Lower leg skin (tissue), 4 donors: Measurements from ENCODE around the gene ATP9A. TPM values are rescaled to one million over a fixed set of nuclear protein-coding genes. Genes with fewer than 3 reads are reported as not detected.

ENCODE experiments used
- DNase-seq, 2 donors: peaks; one replicate each; pipeline ENCODE4 v3.0.0-alpha.2; 2019; ENCODE audit warnings: low spot score in 2 of 2
- H3K4me3 ChIP-seq: fragments of 200-600 bp; sonication (generic); 2 replicates; pipeline ENCODE4 v1.5.1; 2017; ENCODE audit warnings: mild to moderate bottlenecking, low read depth; ENCODE audit not compliant: poor library complexity, severe bottlenecking
- POLR2A ChIP-seq, 2 donors: fragments of 450-650 bp; IDR thresholded peaks; one replicate each; pipeline ENCODE4 v1.6.1; 2016 to 2017; ENCODE audit warnings: antibody characterized with exemption in 2 of 2, mild to moderate bottlenecking in 1 of 2, moderate library complexity in 1 of 2
- WGBS, 2 donors: methylation state at CpG; one replicate each; pipeline ENCODE4 v1.1.5; 2018; 5-methylcytosine and 5-hydroxymethylcytosine counted together
- intact Hi-C: fragments of 100-400 bp; cut with DNase I; formaldehyde crosslinking; loops from one replicate; pipeline ENCODE4 v1.15.0; 2023; ENCODE audit warnings: low total_unique reads
- total RNA-seq, 4 donors: library from RNA; depleted of rRNA; stranded (reverse); fragments of >200 nt; gene quantifications; one replicate each; pipeline ENCODE4 v1.1.0, GENCODE V29; 2016
- TF ChIP-seq, protein P1 (sequence below), 3 donors: fragments of 450-650 bp; IDR thresholded peaks; one replicate each; pipeline ENCODE4 v1.5.1; 2016; ENCODE audit warnings: antibody characterized with exemption in 3 of 3, mild to moderate bottlenecking in 3 of 3, moderate library complexity in 2 of 3

Gene ATP9A
- total RNA-seq, 4 donors from 2014 or later: 14.1 to 23.6 (median 16.1) TPM

DNA sequence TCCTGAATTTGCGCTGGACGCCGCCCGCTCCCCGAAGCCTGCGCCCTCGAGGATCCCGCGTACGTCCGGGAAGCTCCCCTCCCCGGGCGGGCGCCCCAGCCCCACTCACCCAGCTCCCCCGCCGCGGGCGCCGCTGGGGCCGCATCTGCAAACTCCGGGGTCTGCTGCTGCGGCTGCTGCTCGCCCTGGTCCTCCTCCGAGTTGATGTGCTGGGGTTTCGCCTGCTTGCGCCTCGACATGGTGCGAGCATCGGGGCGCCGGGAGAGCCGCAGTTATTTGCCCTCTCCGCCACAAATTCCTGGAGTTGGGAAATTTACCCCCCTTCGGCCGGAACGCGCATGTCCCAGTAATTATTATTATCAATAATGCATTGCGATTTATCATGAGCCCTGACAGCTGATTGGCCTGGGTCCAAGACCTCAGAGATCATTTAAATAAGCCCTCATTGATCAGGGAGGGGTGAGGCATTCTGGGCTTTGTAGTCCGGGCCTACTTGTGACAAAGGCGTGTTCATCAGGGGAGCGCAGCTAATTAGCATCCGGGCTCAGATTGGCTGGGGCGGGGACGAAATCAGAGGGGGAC lies 34.1 kb upstream of the ATP9A start, which contains the start of gene SALL4:
Gene SALL4 (minus strand): TSS at position 352 of the 582 bp plus-strand sequence. CDS start 113 bp downstream, at position 239.
- no peak for DNase-seq
- intact Hi-C loops: no loop called here
- WGBS, 2 donors: 20 to 21% methylated on average over 36 to 39 of the region's 44 CpGs
- TF ChIP-seq, protein P1, sequence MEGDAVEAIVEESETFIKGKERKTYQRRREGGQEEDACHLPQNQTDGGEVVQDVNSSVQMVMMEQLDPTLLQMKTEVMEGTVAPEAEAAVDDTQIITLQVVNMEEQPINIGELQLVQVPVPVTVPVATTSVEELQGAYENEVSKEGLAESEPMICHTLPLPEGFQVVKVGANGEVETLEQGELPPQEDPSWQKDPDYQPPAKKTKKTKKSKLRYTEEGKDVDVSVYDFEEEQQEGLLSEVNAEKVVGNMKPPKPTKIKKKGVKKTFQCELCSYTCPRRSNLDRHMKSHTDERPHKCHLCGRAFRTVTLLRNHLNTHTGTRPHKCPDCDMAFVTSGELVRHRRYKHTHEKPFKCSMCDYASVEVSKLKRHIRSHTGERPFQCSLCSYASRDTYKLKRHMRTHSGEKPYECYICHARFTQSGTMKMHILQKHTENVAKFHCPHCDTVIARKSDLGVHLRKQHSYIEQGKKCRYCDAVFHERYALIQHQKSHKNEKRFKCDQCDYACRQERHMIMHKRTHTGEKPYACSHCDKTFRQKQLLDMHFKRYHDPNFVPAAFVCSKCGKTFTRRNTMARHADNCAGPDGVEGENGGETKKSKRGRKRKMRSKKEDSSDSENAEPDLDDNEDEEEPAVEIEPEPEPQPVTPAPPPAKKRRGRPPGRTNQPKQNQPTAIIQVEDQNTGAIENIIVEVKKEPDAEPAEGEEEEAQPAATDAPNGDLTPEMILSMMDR (IDR thresholded peaks at IDR 0.05): no peak
- no peak for TF ChIP-seq POLR2A (IDR thresholded peaks at IDR 0.05)
- H3K4me3 ChIP-seq: no peak within 1 kb of the TSS

DNA sequence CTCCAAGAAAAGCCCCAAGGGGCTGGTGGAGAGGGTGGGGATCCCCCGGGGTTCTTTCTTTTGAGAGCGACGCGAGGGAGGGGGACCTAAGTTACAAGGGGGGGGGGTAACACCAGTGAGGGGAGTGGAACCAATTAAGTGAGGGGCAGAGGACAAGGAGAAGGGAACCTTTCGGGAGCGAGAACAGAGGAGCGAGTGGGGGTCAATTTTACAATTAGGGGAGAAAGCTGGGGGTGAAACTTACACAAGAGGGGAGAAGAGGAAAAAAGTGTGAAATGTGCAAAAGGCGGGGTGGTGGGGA lies 33.6 kb upstream of the ATP9A start:
- no peak for TF ChIP-seq POLR2A (IDR thresholded peaks at IDR 0.05)
- TF ChIP-seq, protein P1 (IDR thresholded peaks at IDR 0.05): no peak
- WGBS, 2 donors: 5 to 7% methylated on average over 8 of the region's 8 CpGs
- H3K4me3 ChIP-seq: no peak overlapping the region
- no peak for DNase-seq
- intact Hi-C loops: no loop called here

DNA sequence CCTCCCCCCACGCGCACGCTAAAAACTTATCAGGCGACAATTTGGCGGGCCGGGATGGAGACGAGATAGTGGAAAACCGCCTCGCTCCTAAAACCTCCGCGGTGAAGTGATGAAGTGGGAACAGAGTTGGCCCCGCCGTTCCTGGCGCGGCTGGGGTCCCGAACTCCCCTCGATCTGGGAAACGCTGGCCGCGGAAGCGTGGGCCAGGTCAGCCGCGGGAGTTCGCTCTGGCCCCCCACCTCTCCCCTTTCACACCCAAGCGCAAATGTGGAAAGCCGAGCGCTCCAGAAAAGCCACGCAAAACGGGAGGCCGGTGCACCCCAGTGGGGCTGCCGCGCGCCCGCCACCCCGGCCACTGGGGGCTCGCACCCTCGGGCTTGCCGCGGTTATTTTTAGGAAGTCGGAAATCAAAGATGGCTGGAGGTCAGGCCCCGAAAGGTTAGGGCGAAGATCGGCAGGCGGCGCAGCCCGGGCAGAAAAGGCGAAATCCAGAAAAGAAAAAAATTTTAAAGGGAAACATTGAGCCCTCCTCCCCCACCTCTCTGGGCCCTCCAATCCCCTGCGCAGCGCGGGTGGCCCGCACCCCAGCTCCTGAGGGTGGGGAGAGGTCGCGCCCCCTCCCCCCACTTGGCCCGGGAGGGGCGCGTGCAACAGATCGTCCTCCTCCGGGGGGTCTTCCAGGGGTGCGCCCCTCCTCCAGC lies 33.1 kb upstream of the ATP9A start:
- intact Hi-C loops: no loop called here

DNA sequence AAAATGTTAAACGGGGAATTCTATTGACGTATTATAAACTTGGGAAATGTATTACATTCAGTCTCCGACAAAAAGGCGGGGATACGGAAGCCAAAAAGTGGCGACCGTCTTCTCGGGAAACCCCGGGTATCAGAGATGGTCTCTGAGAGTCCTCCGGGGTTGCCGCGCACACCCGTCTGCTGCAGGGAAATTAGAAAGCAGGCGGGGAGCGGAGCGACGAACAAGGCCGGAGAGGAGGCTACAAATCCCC lies 32.6 kb upstream of the ATP9A start:
- DNase-seq: no peak
- intact Hi-C loops: no loop called here
- TF ChIP-seq POLR2A (IDR thresholded peaks at IDR 0.05): no peak
- TF ChIP-seq, protein P1 (IDR thresholded peaks at IDR 0.05): no peak
- 1% methylated on average over 18 of the region's 18 CpGs for WGBS, 2 donors
- H3K4me3 ChIP-seq: no peak overlapping the region

More for the DNA sequence above, 33.1 kb upstream of the ATP9A start:
- TF ChIP-seq, protein P1 (IDR thresholded peaks at IDR 0.05): no peak
- no peak for TF ChIP-seq POLR2A (IDR thresholded peaks at IDR 0.05)
- H3K4me3 ChIP-seq: no peak overlapping the region
- 1% methylated on average over 54 to 59 of the region's 59 CpGs for WGBS, 2 donors
- no peak for DNase-seq

DNA sequence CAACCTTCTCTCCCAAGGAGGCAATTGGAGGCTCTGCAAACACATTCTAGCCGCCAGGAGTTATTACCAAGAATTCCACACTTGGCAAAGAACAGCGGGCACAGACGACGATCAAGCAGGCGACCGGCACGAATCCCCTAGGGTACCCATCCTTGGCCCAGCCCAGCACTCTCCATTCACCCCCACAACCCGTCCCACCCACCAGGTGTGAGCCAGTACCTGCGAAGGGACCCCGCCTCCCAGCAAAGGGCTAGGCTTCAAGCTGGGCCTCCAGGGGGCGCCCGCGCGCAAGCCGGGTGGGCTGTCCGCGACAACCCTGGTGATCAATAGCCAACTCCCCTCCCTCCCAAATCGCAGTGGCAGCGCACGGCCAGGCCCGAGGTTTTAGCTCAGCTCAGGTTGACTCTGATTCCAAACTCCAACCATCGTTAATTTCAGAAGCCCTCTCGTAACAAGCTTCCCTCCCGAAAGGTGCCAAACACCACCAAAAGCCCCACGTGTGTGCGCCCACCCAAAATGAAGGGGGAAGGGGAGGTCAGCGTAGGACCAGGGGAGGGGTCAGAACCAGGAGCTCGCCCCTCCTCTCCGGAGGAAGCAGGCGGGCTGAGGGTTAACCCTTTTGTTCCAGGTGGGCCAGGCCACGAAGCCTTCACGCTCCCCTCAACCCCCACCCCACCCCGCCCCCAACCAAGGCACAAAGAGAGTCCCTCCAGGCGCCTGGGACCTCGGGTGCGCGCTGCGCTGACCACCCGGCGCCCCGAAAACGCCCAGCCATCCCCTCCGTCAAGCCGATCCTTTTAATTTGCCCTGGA lies 32.1 kb upstream of the ATP9A start:
- 0 to 1% methylated on average over 31 to 40 of the region's 44 CpGs for WGBS, 2 donors
- no peak for TF ChIP-seq POLR2A (IDR thresholded peaks at IDR 0.05)
- TF ChIP-seq, protein P1 (IDR thresholded peaks at IDR 0.05): peak in 1 of 3 donors; percentile 38
- H3K4me3 ChIP-seq: no peak overlapping the region
- peak in 1 of 2 donors; percentile 87 for DNase-seq
- intact Hi-C loops: no loop called here
